NK-92 (cell line): ENCODE results near the gene OTOL1.

Experiments
- DNase-seq: peaks from one replicate; lab custom pipeline; 2025; ENCODE audit not compliant: unreplicated experiment; lab: John Stamatoyannopoulos, UW

OTOL1 gene

DNA sequence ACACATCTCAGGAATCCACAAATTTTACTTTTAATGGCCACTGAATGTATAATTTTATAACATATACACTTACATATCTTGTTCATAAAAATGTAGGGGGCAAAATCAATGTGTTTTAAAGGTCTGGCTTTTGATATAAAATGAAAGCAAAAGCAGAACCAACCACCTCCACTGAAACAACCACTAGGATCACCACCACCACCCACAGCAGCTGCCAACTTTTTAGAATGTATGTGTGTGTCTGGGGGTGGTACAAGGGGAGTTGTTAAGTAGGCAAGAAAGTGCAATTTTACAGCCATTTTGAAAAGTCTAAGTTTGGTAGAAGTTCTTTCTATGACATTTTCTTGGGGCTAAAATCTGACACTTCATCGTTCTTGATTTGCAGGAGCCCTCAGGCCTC, 44.0 kb downstream of the OTOL1 start:
- DNase-seq = no peak

DNA sequence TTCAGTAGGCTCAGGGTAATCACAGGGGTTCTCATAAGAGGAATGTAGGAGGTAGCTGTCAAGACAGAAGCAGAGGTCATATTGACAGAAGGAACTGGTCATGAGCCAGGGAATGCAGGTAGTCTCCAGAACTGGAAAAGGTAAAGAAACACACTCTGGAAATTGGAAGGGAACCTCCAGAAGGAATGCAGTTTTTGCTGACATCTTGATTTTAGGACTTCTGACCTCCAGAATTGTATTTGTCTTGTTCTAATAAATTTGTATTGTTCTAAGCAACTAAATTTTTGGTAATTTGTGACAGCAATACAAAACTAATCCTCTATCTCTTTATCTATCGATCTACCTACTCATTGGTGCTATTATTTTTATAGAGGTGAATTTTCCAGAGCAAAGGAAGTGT, 49.2 kb downstream of the OTOL1 start:
- no peak for DNase-seq

- DNase-seq = no peak
These were observed 51.7 kb downstream of the OTOL1 start for GRCh38 chr3:161548301-161548700.

DNA sequence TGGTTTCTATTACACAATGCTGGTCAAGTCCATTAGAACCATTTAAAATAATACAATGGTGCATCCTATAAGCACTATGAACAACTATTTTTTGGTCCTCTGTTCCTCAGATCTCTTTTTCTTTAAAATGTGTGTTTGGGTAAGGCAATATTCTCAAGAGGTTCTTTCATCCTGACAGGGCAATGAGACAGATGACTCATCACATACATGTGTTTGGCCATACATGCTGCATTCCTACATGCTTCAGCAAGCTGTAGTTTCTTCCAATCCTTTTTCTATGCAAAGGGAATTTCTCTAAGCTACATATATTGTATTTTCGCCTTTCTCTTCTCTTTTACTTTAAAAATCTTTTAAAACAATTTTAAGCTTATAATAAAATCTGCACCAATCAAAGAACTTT, 52.7 kb downstream of the OTOL1 start:
- DNase-seq = no peak

- DNase-seq = no peak
These were observed 54.0 kb downstream of the OTOL1 start for GRCh38 chr3:161550491-161551195.

DNA sequence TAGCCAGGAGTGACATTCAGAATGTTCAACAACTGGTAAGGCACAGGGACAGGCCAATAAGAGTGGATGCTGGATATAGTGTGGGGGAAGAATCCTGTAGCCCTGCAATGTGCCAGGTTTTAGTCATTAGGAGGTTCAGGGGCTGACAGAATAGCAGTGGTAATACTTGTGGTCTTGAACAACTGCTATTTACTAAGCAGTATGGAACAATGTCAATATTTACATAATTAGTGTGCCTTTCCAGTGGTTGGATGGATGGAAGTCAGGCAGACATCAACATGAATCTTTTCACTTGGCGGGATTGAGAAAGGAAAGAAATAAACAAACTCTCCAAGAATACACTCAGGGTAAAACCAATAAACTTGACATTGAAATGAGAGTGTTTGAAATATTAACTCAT, 55.1 kb downstream of the OTOL1 start:
- no peak for DNase-seq

GRCh38 chr3:161552984-161553560, 56.5 kb downstream of the OTOL1 start:
- no peak for DNase-seq
